K562 (cell line): ENCODE results near the gene EPM2A. TPM values are rescaled to one million over a fixed set of nuclear protein-coding genes. Genes with fewer than 3 reads are reported as not detected.
A peak's percentile ranks its signal among the peaks of the same experiment; 100 is the strongest.

Experiments
- ATAC-seq: fragments of 200-7000 bp; cut with Tn5 transposase; 3 replicates; pipeline ENCODE4 v1.9.1; 2020; ENCODE audit warnings: moderate library complexity
- Bru-seq: library from RNA; stranded (reverse); fragments of 400-500 nt; gene quantifications from one replicate; lab custom pipeline; 2021; lab: Mats Ljungman, UMichigan
- BruChase-seq, 2 experiments: library from RNA; stranded (reverse); fragments of 400-500 nt; gene quantifications; one replicate each; lab custom pipeline; 2021; lab: Mats Ljungman, UMichigan
- BruUV-seq: library from RNA; stranded (reverse); fragments of 400-500 nt; replicated peaks from 2 replicates; lab custom pipeline; 2021; lab: Mats Ljungman, UMichigan
- CTCF ChIA-PET: fragments of 300-600 bp; formaldehyde crosslinking; extraction: SDS; loops from one replicate; lab custom pipeline; 2021; ENCODE audit warnings: low intra/inter-chr PET ratio; lab: Yijun Ruan, JAX
- POLR2A ChIA-PET: fragments of 300-600, 350-650 bp; sonication (Branson Sonifier 250); formaldehyde crosslinking; extraction: SDS; loops from one replicate; lab custom pipeline; 2021; ENCODE audit warnings: antibody characterized with exemption, inconsistent platforms; lab: Yijun Ruan, JAX
- DNase-seq, 4 experiments: peaks; one replicate each; pipeline versions ENCODE4 v3.0.0 to v3.0.0-alpha.2; 2011 to 2018; ENCODE audit warnings: low spot score in 3 of 4, mixed read lengths in 3 of 4; ENCODE audit errors: extremely low read depth in 1 of 4
- FAIRE-seq: peaks from 2 replicates; lab custom pipeline; 2011; peaks lifted over from hg19 to GRCh38; lab: Jason Lieb, UNC
- H2AFZ ChIP-seq: 2 replicates; pipeline ENCODE4 v1.6.0; 2011; ENCODE audit warnings: low read depth, low read length, control low read depth, inconsistent platforms
- H3K27ac ChIP-seq: fragments of 200-600 bp; 3 replicates; pipeline ENCODE4 v1.8.0; 2011; ENCODE audit warnings: low read depth, mild to moderate bottlenecking, control low read depth, inconsistent platforms, low read length, moderate library complexity, mixed read lengths; ENCODE audit errors: extremely low read depth
- H3K27me3 ChIP-seq, 2 experiments: fragments of 300-600 bp in 1 of 2; 2 replicates in 1 of 2; 3 replicates in 1 of 2; pipeline versions ENCODE4 v1.6.0 to v1.8.0; 2011; ENCODE audit warnings: inconsistent platforms in 2 of 2, low read length in 2 of 2, mild to moderate bottlenecking in 1 of 2, mixed read lengths in 1 of 2, moderate library complexity in 1 of 2; ENCODE audit not compliant: control insufficient read depth in 2 of 2, insufficient read depth in 2 of 2
- H3K36me3 ChIP-seq: fragments of 300-600 bp; 3 replicates; pipeline ENCODE4 v1.8.0; 2011; ENCODE audit warnings: mild to moderate bottlenecking, low read length, inconsistent platforms; ENCODE audit not compliant: control insufficient read depth, insufficient read depth
- H3K4me1 ChIP-seq, 2 experiments: fragments of 200-600 bp in 1 of 2; replicated peaks in 1 of 2; 2 replicates in 1 of 2; 3 replicates in 1 of 2; pipeline versions ENCODE4 v1.5.1 to v1.8.0; 2011; ENCODE audit warnings: inconsistent platforms in 2 of 2, low read length in 2 of 2, mild to moderate bottlenecking in 1 of 2, mixed read lengths in 1 of 2, moderate library complexity in 1 of 2; ENCODE audit not compliant: control insufficient read depth in 2 of 2, insufficient read depth in 2 of 2
- H3K4me2 ChIP-seq: 2 replicates; pipeline ENCODE4 v1.6.1; 2011; ENCODE audit warnings: low read length, control low read depth, inconsistent platforms, mixed read lengths; ENCODE audit not compliant: insufficient read depth
- H3K4me3 ChIP-seq: fragments of 200-600 bp; sonication (generic), shearing (Covaris generic); 2 replicates; pipeline ENCODE4 v1.5.1; 2016; ENCODE audit warnings: control low read depth, inconsistent platforms
- H3K79me2 ChIP-seq: fragments of 200-600 bp; 3 replicates; pipeline ENCODE4 v1.8.0; 2011; ENCODE audit warnings: low read length, inconsistent platforms; ENCODE audit not compliant: control insufficient read depth, insufficient read depth
- H3K9ac ChIP-seq, 2 experiments: 2 replicates each; pipeline versions ENCODE4 v1.6.0 to v1.6.1; 2011; ENCODE audit warnings: low read depth in 2 of 2, low read length in 2 of 2, control low read depth in 1 of 2, inconsistent platforms in 1 of 2, mild to moderate bottlenecking in 1 of 2, mixed read lengths in 1 of 2; ENCODE audit not compliant: insufficient read depth in 1 of 2
- H3K9me1 ChIP-seq: one replicate; pipeline ENCODE4 v1.6.0; 2011; ENCODE audit warnings: inconsistent platforms, mild to moderate bottlenecking, low read length, moderate library complexity; ENCODE audit not compliant: control insufficient read depth, insufficient read depth
- H3K9me3 ChIP-seq: replicated peaks from 2 replicates; pipeline ENCODE4 v1.5.1; 2011; ENCODE audit warnings: low read depth, low read length, inconsistent platforms; ENCODE audit not compliant: control insufficient read depth, insufficient read depth
- H4K20me1 ChIP-seq: replicated peaks from 2 replicates; pipeline ENCODE4 v1.6.1; 2011; ENCODE audit warnings: low read length, inconsistent platforms, mixed read lengths; ENCODE audit not compliant: control insufficient read depth, insufficient read depth
- HMG20A ChIP-seq: fragments of 450-650 bp; formaldehyde crosslinking; conservative IDR thresholded peaks from 2 replicates; pipeline ENCODE4 v1.4.0; 2020; ENCODE audit warnings: mild to moderate bottlenecking, mixed read lengths
- KLF16 ChIP-seq: IDR thresholded peaks from 2 replicates; pipeline ENCODE4 v1.6.1; 2016; ENCODE audit warnings: antibody characterized with exemption
- MTF1 ChIP-seq: fragments of 250-450 bp; sonication (Bioruptor Pico); IDR thresholded peaks from 2 replicates; pipeline ENCODE4 v1.9.0; 2021; ENCODE audit warnings: moderate library complexity, mild to moderate bottlenecking, inconsistent platforms, borderline replicate concordance
- POLR2H ChIP-seq: IDR thresholded peaks from 2 replicates; pipeline ENCODE4 v1.6.1; 2016; ENCODE audit warnings: missing genetic modification characterization, low read depth, mild to moderate bottlenecking, control low read depth, missing compliant biosample characterization, moderate library complexity
- THRAP3 ChIP-seq: fragments of 450-650 bp; IDR thresholded peaks from 2 replicates; pipeline ENCODE4 v1.6.1; 2016; ENCODE audit warnings: mild to moderate bottlenecking, inconsistent platforms, borderline replicate concordance
- THRB ChIP-seq: fragments of 450-650 bp; formaldehyde crosslinking; conservative IDR thresholded peaks from 2 replicates; pipeline ENCODE4 v1.4.0; 2022; ENCODE audit warnings: mild to moderate bottlenecking, missing genetic modification characterization
- ZKSCAN1 ChIP-seq: fragments of 150-350 bp; IDR thresholded peaks from 2 replicates; pipeline ENCODE4 v1.6.1; 2016; ENCODE audit warnings: low read depth, low read length
- ZNF174 ChIP-seq: fragments of 250-450 bp; sonication (Bioruptor Pico); IDR thresholded peaks from 2 replicates; pipeline ENCODE4 v1.4.0; 2020; ENCODE audit warnings: mild to moderate bottlenecking
- ZNF3 ChIP-seq: fragments of 250-450 bp; sonication (Bioruptor Pico); IDR thresholded peaks from 2 replicates; pipeline ENCODE4 v1.5.0; 2021; ENCODE audit warnings: mild to moderate bottlenecking, moderate library complexity
- ZNF512 ChIP-seq: IDR thresholded peaks from 2 replicates; pipeline ENCODE4 v1.6.1; 2016; ENCODE audit warnings: missing genetic modification characterization, missing compliant biosample characterization
- ZNF551 ChIP-seq: fragments of 250-450 bp; sonication (Bioruptor Pico); IDR thresholded peaks from 2 replicates; pipeline ENCODE4 v1.5.0; 2021; ENCODE audit warnings: mild to moderate bottlenecking, moderate library complexity
- WGBS: fragments of 100-300 bp; shearing (Covaris generic); methylation state at CpG from one replicate; pipeline ENCODE4 v1.1.6; 2016; ENCODE audit warnings: low coverage, mixed read lengths; ENCODE audit not compliant: insufficient coverage; ENCODE audit errors: missing lambda C conversion rate; 5-methylcytosine and 5-hydroxymethylcytosine counted together
- in situ Hi-C: fragments of 300-500 bp; cut with MboI; formaldehyde crosslinking; loops from 4 replicates; pipeline ENCODE4 v1.15.0; 2018; ENCODE audit warnings: inconsistent platforms, mixed read lengths
- intact Hi-C: fragments of 100-400 bp; cut with micrococcal nuclease; formaldehyde crosslinking; loops from 2 replicates; pipeline ENCODE4 v1.14.2; 2022
- long read RNA-seq, 3 experiments: library from polyadenylated mRNA in 2 of 3; library from RNA in 1 of 3; unstranded in 2 of 3; stranded (forward) in 1 of 3; transcript quantifications; one replicate each; pipeline ENCODE4 v2.0.0, GENCODE V29; 2019 to 2022
- polyA minus RNA-seq, 3 experiments: library from RNA; depleted of rRNA, polyadenylated mRNA; stranded (reverse); fragments of >200 nt; gene quantifications; 2 replicates each; pipeline ENCODE4 v1.2.3, GENCODE V29; 2011
- polyA plus RNA-seq, 8 experiments: library from polyadenylated mRNA; depleted of rRNA in 4 of 8; stranded (reverse) in 5 of 8; unstranded in 3 of 8; fragments of >200 nt; fragmentation: Nextera tagmentation in 2 of 8; fragmentation: Illumina TruSeq in 1 of 8; extraction: Ambion mirVana in 2 of 8; extraction: Trizol in 1 of 8; gene quantifications; 2 replicates each; pipeline versions ENCODE4 v1.2.1 to v1.2.3, GENCODE V29; 2011 to 2014; ENCODE audit warnings: inconsistent platforms in 1 of 8, missing spikeins in 1 of 8
- total RNA-seq, 7 experiments: library from RNA; depleted of rRNA in 6 of 7; stranded (reverse); fragments of >200 nt in 6 of 7; fragmentation: Illumina TruSeq in 2 of 7; extraction: Trizol in 2 of 7; gene quantifications; 2 replicates each; pipeline versions ENCODE4 v1.2.1 to v1.2.3, GENCODE V29; 2011 to 2021; ENCODE audit warnings: low replicate concordance in 1 of 7
- TF ChIP-seq, protein P1 (sequence below): sonication (generic); formaldehyde crosslinking; IDR thresholded peaks from 2 replicates; pipeline ENCODE4 v1.8.0; 2022; ENCODE audit warnings: mild to moderate bottlenecking, missing genetic modification reagents

Gene EPM2A
- 4.2 and 4.5 TPM in 2 replicates for total RNA-seq (2011; cell fraction: chromatin; rRNA removed; ENCODE audit: low replicate concordance)
- total RNA-seq (2011; cell fraction: nucleolus; rRNA removed), result 4.0 and 4.2 TPM in 2 replicates
- total RNA-seq (2011; cell fraction: nucleoplasm; rRNA removed), result 5.5 and 9.2 TPM in 2 replicates
- total RNA-seq (2014; rRNA removed) (5.3 and 8.1 TPM in 2 replicates), total RNA-seq (2014; rRNA removed; fragmentation: Illumina TruSeq; extraction: Trizol) (2.5 and 2.8 TPM in 2 replicates), total RNA-seq (2015; rRNA removed; fragmentation: Illumina TruSeq; extraction: Trizol) (2.8 and 3.2 TPM in 2 replicates), total RNA-seq (2021) (3.5 and 4.4 TPM in 2 replicates), polyA plus RNA-seq (2011; rRNA removed) (2.0 and 2.5 TPM in 2 replicates), polyA plus RNA-seq (2014; fragmentation: Illumina TruSeq; extraction: Trizol) (1.5 and 2.1 TPM in 2 replicates), polyA plus RNA-seq (2014; fragmentation: Nextera tagmentation; extraction: Ambion mirVana) (1 to 10 TPM in 1 of 2 experiments, under 1 TPM in 1; 0.35 to 2.5 TPM), polyA plus RNA-seq (2014; rRNA removed) (1.8 and 3.4 TPM in 2 replicates), polyA minus RNA-seq (2011; rRNA and poly(A)+ RNA removed) (3.1 and 4.3 TPM in 2 replicates), Bru-seq, nascent RNA (percentile 48 among the genes with signal in this experiment), BruChase-seq, experiment 1, labeled RNA remaining after a 2-hour chase (percentile 57 among the genes with signal in this experiment), BruChase-seq, experiment 2, labeled RNA remaining after a 6-hour chase (percentile 52 among the genes with signal in this experiment)
- 1.8 and 2.2 TPM in 2 replicates for polyA plus RNA-seq (2011; cell fraction: cytosol; rRNA removed)
- polyA plus RNA-seq (2011; cell fraction: nucleus; rRNA removed), result 3.0 and 4.4 TPM in 2 replicates
- 1.9 TPM in 2 replicates for polyA plus RNA-seq (2012)
- 2.4 and 2.5 TPM in 2 replicates for polyA minus RNA-seq (2011; cell fraction: cytosol; rRNA and poly(A)+ RNA removed)
- 8.9 and 11.4 TPM in 2 replicates for polyA minus RNA-seq (2011; cell fraction: nucleus; rRNA and poly(A)+ RNA removed)
- long read RNA-seq, experiment 1, partial matches to known transcripts, result 0 of 12 reads
- long read RNA-seq, experiment 1, other reads (novel, unspliced or antisense), result 4 of 12 reads
- long read RNA-seq, experiment 2, full-length matches to known transcripts, result 2 of 2 reads
- long read RNA-seq, experiment 2, partial matches to known transcripts, result 0 of 2 reads
- long read RNA-seq, experiment 2, other reads (novel, unspliced or antisense), result 0 of 2 reads
- long read RNA-seq, experiment 3, result 0 reads

GRCh38 chr6:145735356-145736165 is at the start of gene EPM2A:
TSS of gene EPM2A (minus strand) at chr6:145735520. CDS start at chr6:145735498, 22 bp downstream.
- WGBS, result under 1% methylated on average over 62 of the region's 69 CpGs
- Histone ChIP-seq H3K4me2 (peak within 1 kb of the TSS; percentile 76), H3K36me3 (no peaks in the 10 kb centered on the region), H3K9ac (peak within 1 kb of the TSS; percentile 90 to 97), H3K4me1 (peaks cover 16 to 21% of the 10 kb centered on the region in 2 experiments; a peak in 3 of 5 replicates), H3K27ac (peak within 1 kb of the TSS; percentile 92), H3K4me3 (peak within 1 kb of the TSS; percentile 54), H4K20me1 (no peaks in the 10 kb centered on the region), H3K9me3 (no peaks in the 10 kb centered on the region), H3K79me2 (no peaks in the 10 kb centered on the region; the same call in 2 of the 3 replicates), H3K9me1 (no peaks in the 10 kb centered on the region), H3K27me3 (no peaks in the 10 kb centered on the region), H2AFZ (peak within 1 kb of the TSS; percentile 86)
- DNase-seq, result peak; percentile 46 to 86 (median 80)
- FAIRE-seq, result peak; percentile 69
- in situ Hi-C loops, result loop anchor here (5.0 kb wide), 1 partner anchor 77 kb away; the partner anchor contains the start of gene FBXO30
- CTCF ChIA-PET, result no interaction called here
- BruUV-seq, result TSS peak; percentile 80
- POLR2A ChIA-PET, result interaction anchor here (0.5 to 3.4 kb wide), 17 partner anchors 8 to 1727 kb away, joined by 3 to 16 read pairs (median 4); partner anchors contain the start of genes FBXO30, PLAGL1 and SHPRH
- ATAC-seq, result peak; percentile 70
- intact Hi-C loops, result loop anchor here (2.0 to 10.0 kb wide), 5 partner anchors 227 to 1641 kb away; partner anchors contain the start of gene SF3B5
- no peak for TF ChIP-seq ZNF174 (CRISPR knock-in tag)
- no peak for TF ChIP-seq ZNF3
- no peak for TF ChIP-seq HMG20A (CRISPR knock-in tag)
- no peak for TF ChIP-seq KLF16
- TF ChIP-seq, protein P1, sequence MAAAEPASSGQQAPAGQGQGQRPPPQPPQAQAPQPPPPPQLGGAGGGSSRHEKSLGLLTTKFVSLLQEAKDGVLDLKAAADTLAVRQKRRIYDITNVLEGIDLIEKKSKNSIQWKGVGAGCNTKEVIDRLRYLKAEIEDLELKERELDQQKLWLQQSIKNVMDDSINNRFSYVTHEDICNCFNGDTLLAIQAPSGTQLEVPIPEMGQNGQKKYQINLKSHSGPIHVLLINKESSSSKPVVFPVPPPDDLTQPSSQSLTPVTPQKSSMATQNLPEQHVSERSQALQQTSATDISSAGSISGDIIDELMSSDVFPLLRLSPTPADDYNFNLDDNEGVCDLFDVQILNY (CRISPR knock-in tag), result peak; percentile 32; the same call in 1 of the 2 replicates
- TF ChIP-seq POLR2H (tag), result peak; percentile 56
- no peak for TF ChIP-seq ZNF551 (CRISPR knock-in tag)
- no peak for TF ChIP-seq ZKSCAN1
- TF ChIP-seq ZNF512, result no peak
- no peak for TF ChIP-seq THRAP3
- TF ChIP-seq MTF1 (CRISPR knock-in tag), result no peak
- no peak for TF ChIP-seq THRB
